Activated CD8-positive, alpha-beta memory T cell treated with anti-CD3 and anti-CD28 coated beads, Interleukin-2, amount 50 U/mL, for 4 hours (primary cell): ENCODE measurements around the gene DNAJB1.

Experiments used
- DNase-seq: peaks from one replicate; pipeline ENCODE4 v3.0.0-alpha.2; 2020

DNAJB1 gene

GRCh38 chr19:14472202-14472938 is 45.8 kb downstream of the DNAJB1 start:
- peak; percentile 92 for DNase-seq

- no peak for DNase-seq
These were observed 46.6 kb downstream of the DNAJB1 start for GRCh38 chr19:14471436-14472187.

GRCh38 chr19:14470031-14470876 is 47.9 kb downstream of the DNAJB1 start:
- no peak for DNase-seq

GRCh38 chr19:14467816-14468215 is 50.4 kb downstream of the DNAJB1 start:
- no peak for DNase-seq

- no peak for DNase-seq
These were observed 50.8 kb downstream of the DNAJB1 start for GRCh38 chr19:14467391-14467790.
